D721Med (cell line): ENCODE measurements around the gene LTBP2.

Experiments used
- DNase-seq: peaks from one replicate; pipeline ENCODE4 v3.0.0; 2011; ENCODE audit warnings: low spot score; ENCODE audit not compliant: insufficient read length
- FAIRE-seq: peaks from 2 replicates; lab custom pipeline; 2011; peaks lifted over from hg19 to GRCh38; lab: Jason Lieb, UNC
- TF ChIP-seq, protein P1 (sequence below): IDR thresholded peaks from 2 replicates; pipeline ENCODE4 v1.5.1; 2012; ENCODE audit warnings: mild to moderate bottlenecking, control low read depth; ENCODE audit not compliant: insufficient read depth; ENCODE audit errors: missing control alignments

The LTBP2 gene

DNA sequence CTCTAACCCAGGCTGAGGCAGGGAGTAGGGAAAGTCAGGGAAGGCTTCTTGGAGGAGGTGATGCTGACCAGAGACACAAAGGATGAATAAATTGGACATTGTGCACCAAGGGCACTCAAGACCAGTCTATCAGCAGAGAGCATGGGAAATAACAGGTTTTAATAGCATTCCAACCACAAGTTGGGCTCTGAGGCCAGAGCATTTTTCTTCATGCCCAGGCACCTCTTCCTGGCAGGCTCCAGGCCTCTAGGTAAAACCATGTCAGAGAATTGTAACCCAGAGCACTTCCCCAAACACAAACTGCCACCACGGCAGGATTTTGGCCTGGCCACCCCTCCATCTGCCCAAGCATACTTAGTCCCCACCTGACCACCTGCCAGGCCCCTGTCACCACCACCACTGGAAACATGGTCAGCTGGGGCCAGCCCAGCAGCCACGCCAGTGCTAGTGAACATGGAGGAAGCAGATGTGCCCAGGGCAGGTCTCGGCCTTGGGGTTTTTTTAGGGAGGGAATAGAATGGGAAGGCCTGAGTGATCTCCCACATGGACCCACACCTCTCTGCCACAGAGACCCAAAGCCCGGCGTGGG lies 22.7 kb downstream of the LTBP2 start:
- FAIRE-seq, result no peak

DNA sequence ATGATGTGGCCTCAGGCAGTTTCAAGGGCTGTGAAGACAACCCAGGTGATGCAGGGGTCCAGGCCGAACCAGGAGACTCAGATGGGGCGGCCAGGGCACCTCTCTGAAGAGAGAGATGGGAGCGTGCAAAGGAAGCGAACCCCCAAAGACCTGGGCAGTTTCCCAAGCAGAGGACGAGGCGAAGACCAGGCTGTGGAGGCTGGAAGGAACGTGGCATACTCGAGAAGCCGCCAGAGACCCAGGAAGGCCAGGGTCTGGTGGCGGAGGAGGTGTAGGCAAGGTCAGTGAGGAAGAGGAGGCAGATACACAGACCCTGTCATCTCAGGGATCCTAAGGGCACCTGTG lies 24.7 kb downstream of the LTBP2 start:
- FAIRE-seq (no peak), DNase-seq (no peak)
- TF ChIP-seq, protein P1, sequence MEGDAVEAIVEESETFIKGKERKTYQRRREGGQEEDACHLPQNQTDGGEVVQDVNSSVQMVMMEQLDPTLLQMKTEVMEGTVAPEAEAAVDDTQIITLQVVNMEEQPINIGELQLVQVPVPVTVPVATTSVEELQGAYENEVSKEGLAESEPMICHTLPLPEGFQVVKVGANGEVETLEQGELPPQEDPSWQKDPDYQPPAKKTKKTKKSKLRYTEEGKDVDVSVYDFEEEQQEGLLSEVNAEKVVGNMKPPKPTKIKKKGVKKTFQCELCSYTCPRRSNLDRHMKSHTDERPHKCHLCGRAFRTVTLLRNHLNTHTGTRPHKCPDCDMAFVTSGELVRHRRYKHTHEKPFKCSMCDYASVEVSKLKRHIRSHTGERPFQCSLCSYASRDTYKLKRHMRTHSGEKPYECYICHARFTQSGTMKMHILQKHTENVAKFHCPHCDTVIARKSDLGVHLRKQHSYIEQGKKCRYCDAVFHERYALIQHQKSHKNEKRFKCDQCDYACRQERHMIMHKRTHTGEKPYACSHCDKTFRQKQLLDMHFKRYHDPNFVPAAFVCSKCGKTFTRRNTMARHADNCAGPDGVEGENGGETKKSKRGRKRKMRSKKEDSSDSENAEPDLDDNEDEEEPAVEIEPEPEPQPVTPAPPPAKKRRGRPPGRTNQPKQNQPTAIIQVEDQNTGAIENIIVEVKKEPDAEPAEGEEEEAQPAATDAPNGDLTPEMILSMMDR, result no peak

More for the DNA sequence above, 22.7 kb downstream of the LTBP2 start:
- DNase-seq, result no peak
- TF ChIP-seq, protein P1, result no peak

DNA sequence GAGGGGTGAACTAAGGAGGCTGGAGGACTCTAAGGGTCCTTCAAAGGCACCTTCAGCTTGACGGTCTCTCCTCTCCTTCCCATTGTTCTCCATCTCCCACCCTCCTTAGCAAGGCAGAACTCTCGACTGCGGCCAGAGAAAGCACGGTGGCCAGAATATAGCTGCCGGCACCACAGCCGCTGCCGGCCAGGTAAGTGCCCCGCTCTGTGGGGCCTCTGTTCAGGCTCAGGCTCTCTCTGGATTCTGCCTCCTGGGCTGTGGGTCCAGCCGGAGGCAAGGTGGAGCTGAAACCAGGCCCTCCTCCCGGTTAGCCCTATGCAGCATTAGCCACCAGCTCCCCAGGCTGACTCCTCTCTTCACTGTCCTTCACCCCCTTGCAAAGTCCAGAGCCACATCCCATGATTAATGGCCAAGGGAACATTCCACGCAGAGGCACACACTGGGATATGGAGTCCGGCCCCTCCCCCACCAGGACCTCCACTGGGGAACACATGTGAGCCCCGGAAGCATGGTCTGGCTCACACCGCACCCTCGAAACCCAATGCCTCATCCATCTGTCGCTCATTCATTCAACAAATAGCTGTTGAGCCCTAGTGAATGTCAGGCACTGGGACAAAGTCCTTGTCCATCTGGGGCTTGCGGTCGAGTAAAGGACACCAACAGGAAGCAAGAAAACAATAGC lies 25.2 kb downstream of the LTBP2 start:
- no peak for DNase-seq
- TF ChIP-seq, protein P1, result no peak
- FAIRE-seq, result no peak

DNA sequence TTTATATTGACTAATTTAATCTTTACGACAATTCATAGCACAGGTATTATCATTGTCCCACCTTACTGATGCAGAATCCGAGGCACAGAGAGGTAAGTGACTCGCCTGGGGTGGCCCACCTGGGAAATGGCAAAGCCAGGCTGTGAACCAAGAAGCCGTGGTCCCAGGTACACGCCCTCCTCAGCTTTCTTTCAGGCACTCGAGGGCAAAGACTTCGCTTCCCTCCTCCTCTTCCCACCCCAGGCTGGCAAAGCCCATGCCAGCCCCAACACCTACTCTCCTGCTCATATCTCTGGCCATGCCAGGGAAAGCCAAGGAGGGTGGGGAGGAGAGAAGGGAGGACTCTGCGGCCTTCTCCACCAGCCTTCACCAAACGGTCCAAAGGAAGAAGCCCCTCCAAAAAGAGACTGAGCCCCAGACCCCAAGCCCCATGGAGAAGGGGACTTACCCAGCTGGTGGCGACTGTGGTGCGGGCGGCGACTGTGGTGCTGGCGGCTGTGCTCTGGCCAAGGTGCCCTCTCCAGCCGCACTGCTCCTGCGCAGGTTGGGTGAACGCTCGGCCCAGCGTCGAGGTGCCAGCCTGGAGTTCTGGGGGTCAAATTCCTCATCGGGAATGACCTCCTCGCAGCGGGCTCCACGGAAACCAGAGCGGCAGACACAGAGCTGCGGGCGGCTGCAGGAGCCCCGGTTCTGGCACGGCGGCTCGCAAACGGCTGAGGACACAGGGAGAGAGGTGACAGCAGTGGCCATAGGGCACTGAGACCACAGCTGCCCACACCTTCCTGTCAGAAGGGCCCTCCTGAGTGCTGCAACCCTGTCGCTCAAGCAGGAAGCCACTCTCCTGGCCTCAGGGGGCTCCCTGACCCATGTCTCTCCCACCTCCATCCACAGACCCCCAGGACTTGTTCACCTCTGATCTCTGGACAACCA lies 26.4 kb downstream of the LTBP2 start:
- FAIRE-seq (no peak), DNase-seq (no peak)
- TF ChIP-seq, protein P1, result no peak

DNA sequence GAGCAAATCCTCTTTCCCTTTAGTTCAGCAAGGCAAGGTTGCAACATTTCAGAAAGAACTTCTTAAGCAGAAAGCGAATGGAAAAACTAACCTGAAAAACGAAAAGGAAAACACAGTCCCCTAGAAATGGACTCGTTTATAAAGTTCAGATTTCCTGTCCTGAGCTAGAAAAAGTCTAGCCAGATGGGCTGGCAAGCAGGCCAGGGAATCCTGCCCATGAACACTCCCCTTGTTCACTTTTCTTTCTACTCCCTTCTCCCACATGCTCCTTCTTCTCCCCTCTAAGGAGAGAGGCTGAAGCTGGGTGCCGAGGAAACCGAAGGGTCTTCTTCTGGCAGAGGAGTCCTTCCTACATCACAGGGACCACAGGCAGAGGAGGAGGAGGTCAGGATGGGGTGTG lies 27.1 kb downstream of the LTBP2 start:
- TF ChIP-seq, protein P1, result no peak
- DNase-seq (no peak), FAIRE-seq (no peak)

DNA sequence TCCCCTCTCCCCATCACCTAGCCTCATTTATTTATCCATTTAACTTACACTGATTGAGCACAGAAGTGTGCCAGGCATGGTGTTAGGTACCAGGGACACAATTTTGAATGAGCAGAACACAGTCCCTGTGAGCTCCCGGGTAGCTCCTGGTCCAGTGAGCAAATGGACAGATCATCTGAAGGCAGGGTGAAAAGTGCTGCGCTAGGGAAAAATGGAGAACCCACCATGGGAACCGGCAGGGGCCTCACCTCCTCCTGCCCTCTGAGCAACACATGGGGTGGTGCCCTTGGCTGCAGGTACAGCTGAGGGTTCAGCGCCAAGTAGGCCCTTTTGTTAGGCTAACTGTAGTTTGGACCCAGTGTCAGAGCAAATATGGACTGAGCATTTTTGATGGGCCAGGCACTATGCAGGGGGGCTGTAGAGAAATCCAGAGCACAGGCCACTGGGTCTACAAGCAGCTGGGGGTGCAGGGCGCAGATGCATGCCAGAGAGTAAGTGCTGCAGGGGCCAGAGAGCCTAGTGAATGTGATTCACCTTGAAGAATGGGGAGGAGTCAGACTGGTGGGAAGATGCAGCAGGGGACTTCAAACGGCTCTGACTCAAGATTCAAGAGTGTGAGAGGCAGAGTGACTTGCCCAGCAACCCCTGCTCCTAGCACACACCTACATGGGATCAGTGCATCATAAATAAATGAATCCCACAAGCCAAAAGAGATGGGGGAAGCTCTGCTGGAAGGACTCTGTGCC lies 28.2 kb downstream of the LTBP2 start:
- FAIRE-seq, result no peak
- TF ChIP-seq, protein P1, result no peak
- no peak for DNase-seq
